Fibroblast of the conjunctiva (primary cell): ENCODE measurements around the gene MEF2C.
"Not testable (repeated sequence)": the region's sequence is repeated elsewhere in the genome, so short reads cannot be mapped to it uniquely, and the experiment has no call there.

Experiments
- DNase-seq: peaks from one replicate; pipeline ENCODE4 v3.0.0-alpha.2; 2010; ENCODE audit warnings: low read depth

MEF2C gene

GRCh38 chr5:88798933-88799332 is 84.1 kb downstream of the MEF2C start:
- DNase-seq: not testable (repeated sequence)

GRCh38 chr5:88793797-88794196 is 89.2 kb downstream of the MEF2C start:
- DNase-seq: not testable (repeated sequence)

- DNase-seq: no peak
Measured at GRCh38 chr5:88792144-88792840, 90.7 kb downstream of the MEF2C start.

GRCh38 chr5:88787856-88788255 is 95.1 kb downstream of the MEF2C start:
- DNase-seq: no peak

- DNase-seq: no peak
Measured at GRCh38 chr5:88786789-88787188, 96.2 kb downstream of the MEF2C start.

- DNase-seq: peak; percentile 85
Measured at GRCh38 chr5:88785746-88786565, 97.0 kb downstream of the MEF2C start.

- no peak for DNase-seq
Measured at GRCh38 chr5:88782571-88782970, 100.4 kb downstream of the MEF2C start.

GRCh38 chr5:88780736-88781135 is 102.2 kb downstream of the MEF2C start:
- DNase-seq: no peak

- no peak for DNase-seq
Measured at GRCh38 chr5:88778736-88779135, 104.2 kb downstream of the MEF2C start.

GRCh38 chr5:88776692-88777091 is 106.3 kb downstream of the MEF2C start:
- no peak for DNase-seq

- DNase-seq: no peak
Measured at GRCh38 chr5:88772831-88773230, 110.2 kb downstream of the MEF2C start.

GRCh38 chr5:88772047-88772446 is 110.9 kb downstream of the MEF2C start:
- DNase-seq: no peak

- DNase-seq: no peak
Measured at GRCh38 chr5:88770276-88771257, 112.4 kb downstream of the MEF2C start.

GRCh38 chr5:88769165-88769564 is 113.8 kb downstream of the MEF2C start:
- peak; percentile 24 for DNase-seq

- no peak for DNase-seq
Measured at GRCh38 chr5:88768411-88768810, 114.6 kb downstream of the MEF2C start.

GRCh38 chr5:88765798-88766197 is 117.2 kb downstream of the MEF2C start:
- no peak for DNase-seq

GRCh38 chr5:88765171-88765570 is 117.8 kb downstream of the MEF2C start:
- no peak for DNase-seq

- no peak for DNase-seq
Measured at GRCh38 chr5:88761939-88762338, 121.0 kb downstream of the MEF2C start.

GRCh38 chr5:88761269-88761850 is 121.6 kb downstream of the MEF2C start:
- no peak for DNase-seq

GRCh38 chr5:88760527-88760926 is 122.5 kb downstream of the MEF2C start:
- no peak for DNase-seq

GRCh38 chr5:88758591-88758990 is 124.4 kb downstream of the MEF2C start:
- no peak for DNase-seq

- no peak for DNase-seq
Measured at GRCh38 chr5:88758184-88758583, 124.8 kb downstream of the MEF2C start.
